Fibroblast of lung (primary cell): ENCODE measurements around the gene GDA.

ENCODE experiments used
- EZH2 ChIP-seq: IDR thresholded peaks from 2 replicates; pipeline ENCODE4 v1.5.1; 2012; ENCODE audit warnings: low read length, control low read depth, mild to moderate bottlenecking; ENCODE audit errors: missing control alignments
- TF ChIP-seq, protein P1 (sequence below), 2 donors: IDR thresholded peaks in 1 of 2; conservative IDR thresholded peaks in 1 of 2; 1 replicate in 1 of 2; 2 replicates in 1 of 2; pipeline ENCODE4 v1.5.1; 2011 to 2012; ENCODE audit warnings: low read length in 2 of 2, control low read depth in 1 of 2, inconsistent platforms in 1 of 2, low read depth in 1 of 2, mild to moderate bottlenecking in 1 of 2

- TF ChIP-seq, protein P1, sequence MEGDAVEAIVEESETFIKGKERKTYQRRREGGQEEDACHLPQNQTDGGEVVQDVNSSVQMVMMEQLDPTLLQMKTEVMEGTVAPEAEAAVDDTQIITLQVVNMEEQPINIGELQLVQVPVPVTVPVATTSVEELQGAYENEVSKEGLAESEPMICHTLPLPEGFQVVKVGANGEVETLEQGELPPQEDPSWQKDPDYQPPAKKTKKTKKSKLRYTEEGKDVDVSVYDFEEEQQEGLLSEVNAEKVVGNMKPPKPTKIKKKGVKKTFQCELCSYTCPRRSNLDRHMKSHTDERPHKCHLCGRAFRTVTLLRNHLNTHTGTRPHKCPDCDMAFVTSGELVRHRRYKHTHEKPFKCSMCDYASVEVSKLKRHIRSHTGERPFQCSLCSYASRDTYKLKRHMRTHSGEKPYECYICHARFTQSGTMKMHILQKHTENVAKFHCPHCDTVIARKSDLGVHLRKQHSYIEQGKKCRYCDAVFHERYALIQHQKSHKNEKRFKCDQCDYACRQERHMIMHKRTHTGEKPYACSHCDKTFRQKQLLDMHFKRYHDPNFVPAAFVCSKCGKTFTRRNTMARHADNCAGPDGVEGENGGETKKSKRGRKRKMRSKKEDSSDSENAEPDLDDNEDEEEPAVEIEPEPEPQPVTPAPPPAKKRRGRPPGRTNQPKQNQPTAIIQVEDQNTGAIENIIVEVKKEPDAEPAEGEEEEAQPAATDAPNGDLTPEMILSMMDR (conservative IDR thresholded peaks at IDR 0.05 in 1 of 2, IDR thresholded peaks at IDR 0.05 in 1 of 2; ENCODE audit: low read depth in 1 of 2, low read length in 2 of 2), result no peak
- no peak for TF ChIP-seq EZH2
These were observed 20.7 kb upstream of the GDA start for GRCh38 chr9:72128526-72128925.
